Measurements from ENCODE around the gene RHNO1. TPM values are rescaled to one million over a fixed set of nuclear protein-coding genes. Genes with fewer than 3 reads are reported as not detected.

RHNO1 gene
- total and polyA plus RNA-seq, 2 of the 13 experiments (the other 11 are each of a cell fraction or from before 2014, with no cell fraction given): 27.2 to 49.6 TPM

GRCh38 chr12:2895051-2895451, 18.0 kb downstream of the RHNO1 start (continued):
- TF ChIP-seq, protein P1, sequence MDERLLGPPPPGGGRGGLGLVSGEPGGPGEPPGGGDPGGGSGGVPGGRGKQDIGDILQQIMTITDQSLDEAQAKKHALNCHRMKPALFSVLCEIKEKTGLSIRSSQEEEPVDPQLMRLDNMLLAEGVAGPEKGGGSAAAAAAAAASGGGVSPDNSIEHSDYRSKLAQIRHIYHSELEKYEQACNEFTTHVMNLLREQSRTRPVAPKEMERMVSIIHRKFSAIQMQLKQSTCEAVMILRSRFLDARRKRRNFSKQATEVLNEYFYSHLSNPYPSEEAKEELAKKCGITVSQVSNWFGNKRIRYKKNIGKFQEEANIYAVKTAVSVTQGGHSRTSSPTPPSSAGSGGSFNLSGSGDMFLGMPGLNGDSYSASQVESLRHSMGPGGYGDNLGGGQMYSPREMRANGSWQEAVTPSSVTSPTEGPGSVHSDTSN (CRISPR knock-in tag; IDR thresholded peaks at IDR 0.05): no peak
- no peak for TF ChIP-seq ZNF737 (CRISPR knock-in tag; IDR thresholded peaks at IDR 0.05; ENCODE audit: borderline replicate concordance)
- no peak for TF ChIP-seq RAD51 (IDR thresholded peaks at IDR 0.05; ENCODE audit: borderline replicate concordance)
- TF ChIP-seq, protein P2, sequence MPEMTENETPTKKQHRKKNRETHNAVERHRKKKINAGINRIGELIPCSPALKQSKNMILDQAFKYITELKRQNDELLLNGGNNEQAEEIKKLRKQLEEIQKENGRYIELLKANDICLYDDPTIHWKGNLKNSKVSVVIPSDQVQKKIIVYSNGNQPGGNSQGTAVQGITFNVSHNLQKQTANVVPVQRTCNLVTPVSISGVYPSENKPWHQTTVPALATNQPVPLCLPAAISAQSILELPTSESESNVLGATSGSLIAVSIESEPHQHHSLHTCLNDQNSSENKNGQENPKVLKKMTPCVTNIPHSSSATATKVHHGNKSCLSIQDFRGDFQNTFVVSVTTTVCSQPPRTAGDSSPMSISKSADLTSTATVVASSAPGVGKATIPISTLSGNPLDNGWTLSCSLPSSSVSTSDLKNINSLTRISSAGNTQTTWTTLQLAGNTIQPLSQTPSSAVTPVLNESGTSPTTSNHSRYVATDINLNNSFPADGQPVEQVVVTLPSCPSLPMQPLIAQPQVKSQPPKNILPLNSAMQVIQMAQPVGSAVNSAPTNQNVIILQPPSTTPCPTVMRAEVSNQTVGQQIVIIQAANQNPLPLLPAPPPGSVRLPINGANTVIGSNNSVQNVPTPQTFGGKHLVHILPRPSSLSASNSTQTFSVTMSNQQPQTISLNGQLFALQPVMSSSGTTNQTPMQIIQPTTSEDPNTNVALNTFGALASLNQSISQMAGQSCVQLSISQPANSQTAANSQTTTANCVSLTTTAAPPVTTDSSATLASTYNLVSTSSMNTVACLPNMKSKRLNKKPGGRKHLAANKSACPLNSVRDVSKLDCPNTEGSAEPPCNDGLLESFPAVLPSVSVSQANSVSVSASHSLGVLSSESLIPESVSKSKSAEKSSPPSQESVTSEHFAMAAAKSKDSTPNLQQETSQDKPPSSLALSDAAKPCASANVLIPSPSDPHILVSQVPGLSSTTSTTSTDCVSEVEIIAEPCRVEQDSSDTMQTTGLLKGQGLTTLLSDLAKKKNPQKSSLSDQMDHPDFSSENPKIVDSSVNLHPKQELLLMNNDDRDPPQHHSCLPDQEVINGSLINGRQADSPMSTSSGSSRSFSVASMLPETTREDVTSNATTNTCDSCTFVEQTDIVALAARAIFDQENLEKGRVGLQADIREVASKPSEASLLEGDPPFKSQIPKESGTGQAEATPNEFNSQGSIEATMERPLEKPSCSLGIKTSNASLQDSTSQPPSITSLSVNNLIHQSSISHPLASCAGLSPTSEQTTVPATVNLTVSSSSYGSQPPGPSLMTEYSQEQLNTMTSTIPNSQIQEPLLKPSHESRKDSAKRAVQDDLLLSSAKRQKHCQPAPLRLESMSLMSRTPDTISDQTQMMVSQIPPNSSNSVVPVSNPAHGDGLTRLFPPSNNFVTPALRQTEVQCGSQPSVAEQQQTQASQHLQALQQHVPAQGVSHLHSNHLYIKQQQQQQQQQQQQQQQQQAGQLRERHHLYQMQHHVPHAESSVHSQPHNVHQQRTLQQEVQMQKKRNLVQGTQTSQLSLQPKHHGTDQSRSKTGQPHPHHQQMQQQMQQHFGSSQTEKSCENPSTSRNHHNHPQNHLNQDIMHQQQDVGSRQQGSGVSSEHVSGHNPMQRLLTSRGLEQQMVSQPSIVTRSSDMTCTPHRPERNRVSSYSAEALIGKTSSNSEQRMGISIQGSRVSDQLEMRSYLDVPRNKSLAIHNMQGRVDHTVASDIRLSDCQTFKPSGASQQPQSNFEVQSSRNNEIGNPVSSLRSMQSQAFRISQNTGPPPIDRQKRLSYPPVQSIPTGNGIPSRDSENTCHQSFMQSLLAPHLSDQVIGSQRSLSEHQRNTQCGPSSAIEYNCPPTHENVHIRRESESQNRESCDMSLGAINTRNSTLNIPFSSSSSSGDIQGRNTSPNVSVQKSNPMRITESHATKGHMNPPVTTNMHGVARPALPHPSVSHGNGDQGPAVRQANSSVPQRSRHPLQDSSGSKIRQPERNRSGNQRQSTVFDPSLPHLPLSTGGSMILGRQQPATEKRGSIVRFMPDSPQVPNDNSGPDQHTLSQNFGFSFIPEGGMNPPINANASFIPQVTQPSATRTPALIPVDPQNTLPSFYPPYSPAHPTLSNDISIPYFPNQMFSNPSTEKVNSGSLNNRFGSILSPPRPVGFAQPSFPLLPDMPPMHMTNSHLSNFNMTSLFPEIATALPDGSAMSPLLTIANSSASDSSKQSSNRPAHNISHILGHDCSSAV (CRISPR knock-in tag; IDR thresholded peaks at IDR 0.05; ENCODE audit: borderline replicate concordance): no peak
- no peak for TF ChIP-seq ZNF101 (CRISPR knock-in tag; IDR thresholded peaks at IDR 0.05; ENCODE audit: borderline replicate concordance, low read depth)
- TF ChIP-seq SALL1 (CRISPR knock-in tag; IDR thresholded peaks at IDR 0.05): no peak
- TF ChIP-seq ZNF775 (CRISPR knock-in tag; IDR thresholded peaks at IDR 0.05; ENCODE audit: borderline replicate concordance): no peak
